ENCODE data around the gene VAC14. TPM values are rescaled to one million over a fixed set of nuclear protein-coding genes. Genes with fewer than 3 reads are reported as not detected.

VAC14 gene
- total and polyA plus RNA-seq, 2 experiments from 2014 or later: 42.3 to 77.7 TPM

DNA sequence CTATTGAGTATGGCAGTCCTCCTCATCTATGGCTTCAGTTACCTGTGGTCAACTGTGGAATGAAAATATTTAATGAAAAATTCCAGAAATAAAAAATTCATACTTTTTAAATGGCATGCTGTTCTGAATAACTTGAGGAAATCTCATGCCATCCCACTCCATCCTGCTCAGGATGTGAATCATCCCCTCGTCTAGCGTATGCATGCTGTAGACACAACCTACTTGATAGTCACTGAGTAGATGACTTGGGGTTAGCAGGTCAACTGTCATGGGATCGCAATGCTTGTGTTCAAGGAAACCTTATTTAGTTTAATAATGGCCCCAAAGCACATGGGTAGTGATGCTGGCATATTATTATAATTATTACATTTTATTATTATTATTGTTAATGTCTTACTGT, 4.8 kb upstream of the VAC14 start (continued):
- TF ChIP-seq, protein P1, sequence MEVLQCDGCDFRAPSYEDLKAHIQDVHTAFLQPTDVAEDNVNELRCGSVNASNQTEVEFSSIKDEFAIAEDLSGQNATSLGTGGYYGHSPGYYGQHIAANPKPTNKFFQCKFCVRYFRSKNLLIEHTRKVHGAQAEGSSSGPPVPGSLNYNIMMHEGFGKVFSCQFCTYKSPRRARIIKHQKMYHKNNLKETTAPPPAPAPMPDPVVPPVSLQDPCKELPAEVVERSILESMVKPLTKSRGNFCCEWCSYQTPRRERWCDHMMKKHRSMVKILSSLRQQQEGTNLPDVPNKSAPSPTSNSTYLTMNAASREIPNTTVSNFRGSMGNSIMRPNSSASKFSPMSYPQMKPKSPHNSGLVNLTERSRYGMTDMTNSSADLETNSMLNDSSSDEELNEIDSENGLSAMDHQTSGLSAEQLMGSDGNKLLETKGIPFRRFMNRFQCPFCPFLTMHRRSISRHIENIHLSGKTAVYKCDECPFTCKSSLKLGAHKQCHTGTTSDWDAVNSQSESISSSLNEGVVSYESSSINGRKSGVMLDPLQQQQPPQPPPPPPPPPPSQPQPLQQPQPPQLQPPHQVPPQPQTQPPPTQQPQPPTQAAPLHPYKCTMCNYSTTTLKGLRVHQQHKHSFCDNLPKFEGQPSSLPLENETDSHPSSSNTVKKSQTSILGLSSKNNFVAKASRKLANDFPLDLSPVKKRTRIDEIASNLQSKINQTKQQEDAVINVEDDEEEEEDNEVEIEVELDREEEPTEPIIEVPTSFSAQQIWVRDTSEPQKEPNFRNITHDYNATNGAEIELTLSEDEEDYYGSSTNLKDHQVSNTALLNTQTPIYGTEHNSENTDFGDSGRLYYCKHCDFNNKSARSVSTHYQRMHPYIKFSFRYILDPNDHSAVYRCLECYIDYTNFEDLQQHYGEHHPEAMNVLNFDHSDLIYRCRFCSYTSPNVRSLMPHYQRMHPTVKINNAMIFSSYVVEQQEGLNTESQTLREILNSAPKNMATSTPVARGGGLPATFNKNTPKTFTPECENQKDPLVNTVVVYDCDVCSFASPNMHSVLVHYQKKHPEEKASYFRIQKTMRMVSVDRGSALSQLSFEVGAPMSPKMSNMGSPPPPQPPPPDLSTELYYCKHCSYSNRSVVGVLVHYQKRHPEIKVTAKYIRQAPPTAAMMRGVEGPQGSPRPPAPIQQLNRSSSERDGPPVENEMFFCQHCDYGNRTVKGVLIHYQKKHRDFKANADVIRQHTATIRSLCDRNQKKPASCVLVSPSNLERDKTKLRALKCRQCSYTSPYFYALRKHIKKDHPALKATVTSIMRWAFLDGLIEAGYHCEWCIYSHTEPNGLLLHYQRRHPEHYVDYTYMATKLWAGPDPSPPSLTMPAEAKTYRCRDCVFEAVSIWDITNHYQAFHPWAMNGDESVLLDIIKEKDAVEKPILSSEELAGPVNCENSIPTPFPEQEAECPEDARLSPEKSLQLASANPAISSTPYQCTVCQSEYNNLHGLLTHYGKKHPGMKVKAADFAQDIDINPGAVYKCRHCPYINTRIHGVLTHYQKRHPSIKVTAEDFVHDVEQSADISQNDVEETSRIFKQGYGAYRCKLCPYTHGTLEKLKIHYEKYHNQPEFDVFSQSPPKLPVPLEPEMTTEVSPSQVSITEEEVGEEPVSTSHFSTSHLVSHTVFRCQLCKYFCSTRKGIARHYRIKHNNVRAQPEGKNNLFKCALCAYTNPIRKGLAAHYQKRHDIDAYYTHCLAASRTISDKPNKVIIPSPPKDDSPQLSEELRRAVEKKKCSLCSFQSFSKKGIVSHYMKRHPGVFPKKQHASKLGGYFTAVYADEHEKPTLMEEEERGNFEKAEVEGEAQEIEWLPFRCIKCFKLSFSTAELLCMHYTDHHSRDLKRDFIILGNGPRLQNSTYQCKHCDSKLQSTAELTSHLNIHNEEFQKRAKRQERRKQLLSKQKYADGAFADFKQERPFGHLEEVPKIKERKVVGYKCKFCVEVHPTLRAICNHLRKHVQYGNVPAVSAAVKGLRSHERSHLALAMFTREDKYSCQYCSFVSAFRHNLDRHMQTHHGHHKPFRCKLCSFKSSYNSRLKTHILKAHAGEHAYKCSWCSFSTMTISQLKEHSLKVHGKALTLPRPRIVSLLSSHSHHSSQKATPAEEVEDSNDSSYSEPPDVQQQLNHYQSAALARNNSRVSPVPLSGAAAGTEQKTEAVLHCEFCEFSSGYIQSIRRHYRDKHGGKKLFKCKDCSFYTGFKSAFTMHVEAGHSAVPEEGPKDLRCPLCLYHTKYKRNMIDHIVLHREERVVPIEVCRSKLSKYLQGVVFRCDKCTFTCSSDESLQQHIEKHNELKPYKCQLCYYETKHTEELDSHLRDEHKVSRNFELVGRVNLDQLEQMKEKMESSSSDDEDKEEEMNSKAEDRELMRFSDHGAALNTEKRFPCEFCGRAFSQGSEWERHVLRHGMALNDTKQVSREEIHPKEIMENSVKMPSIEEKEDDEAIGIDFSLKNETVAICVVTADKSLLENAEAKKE (CRISPR knock-in tag; IDR thresholded peaks at IDR 0.05): no peak
- TF ChIP-seq CTCF (conservative IDR thresholded peaks at IDR 0.05; ENCODE audit: low read depth in 2 of 2) (no peak), EZH2 (IDR thresholded peaks at IDR 0.05; ENCODE audit: low read depth, unreplicated experiment) (no peak), NANOG (IDR thresholded peaks at IDR 0.05; ENCODE audit: borderline replicate concordance) (no peak), REST (IDR thresholded peaks at IDR 0.05; ENCODE audit: unreplicated experiment) (no peak)

All from GM23338 (cell line).